Thymus (tissue), 14 donors: ENCODE measurements around the gene TRMT10C. TPM values are rescaled to one million over a fixed set of nuclear protein-coding genes. Genes with fewer than 3 reads are reported as not detected.

Experiments used
- DNase-seq, 9 donors: peaks; one replicate each; pipeline ENCODE4 v3.0.0-alpha.2; 2013; ENCODE audit warnings: low spot score in 9 of 9, low read depth in 6 of 9, missing footprints in 1 of 9
- H3K27ac ChIP-seq, 2 donors: one replicate each; pipeline ENCODE4 v1.5.1; 2013; ENCODE audit warnings: control low read depth in 1 of 2, low read depth in 1 of 2, low read length in 1 of 2, mild to moderate bottlenecking in 1 of 2, moderate library complexity in 1 of 2
- H3K27me3 ChIP-seq, 2 donors: one replicate each; pipeline ENCODE4 v1.5.1; 2013; ENCODE audit warnings: low read length in 1 of 2; ENCODE audit not compliant: control insufficient read depth in 2 of 2, insufficient read depth in 1 of 2
- H3K36me3 ChIP-seq, 2 donors: one replicate each; pipeline ENCODE4 v1.5.1; 2013; ENCODE audit warnings: low read length in 1 of 2, mild to moderate bottlenecking in 1 of 2, moderate library complexity in 1 of 2; ENCODE audit not compliant: control insufficient read depth in 2 of 2, insufficient read depth in 2 of 2
- H3K4me1 ChIP-seq, 2 donors: one replicate each; pipeline ENCODE4 v1.5.1; 2013; ENCODE audit warnings: low read length in 2 of 2; ENCODE audit not compliant: control insufficient read depth in 2 of 2, insufficient read depth in 2 of 2
- H3K4me3 ChIP-seq, 2 donors: one replicate each; pipeline ENCODE4 v1.5.1; 2013; ENCODE audit warnings: low read length in 2 of 2, control low read depth in 1 of 2, mild to moderate bottlenecking in 1 of 2
- H3K9me3 ChIP-seq, 2 donors: one replicate each; pipeline ENCODE4 v1.5.1; 2013; ENCODE audit warnings: low read length in 1 of 2, mild to moderate bottlenecking in 1 of 2; ENCODE audit not compliant: control insufficient read depth in 2 of 2, insufficient read depth in 1 of 2
- WGBS: extraction: QIAGEN DNeasy Blood & Tissue Kit; methylation state at CpG from one replicate; pipeline ENCODE4 v1.1.7; 2013; 5-methylcytosine and 5-hydroxymethylcytosine counted together
- long read RNA-seq, 10 donors: transcript quantifications; one replicate each; lab custom pipeline, GENCODE V29; 2026
- polyA plus RNA-seq: library from polyadenylated mRNA; stranded (reverse); fragments of 200-250 nt; gene quantifications from one replicate; pipeline ENCODE4 v1.2.3, GENCODE V29; 2013
- total RNA-seq: library from RNA; stranded (reverse); fragments of 120-200 nt; gene quantifications from one replicate; pipeline ENCODE4 v1.2.4, GENCODE V29; 2013
- donor health status: healthy.

Gene TRMT10C
- 28.9 TPM for total RNA-seq
- polyA plus RNA-seq = 28.7 TPM
- long read RNA-seq, donor 1, partial matches to known transcripts = 0 of 2 reads
- long read RNA-seq, donor 1, other reads (novel, unspliced or antisense) = 0 of 2 reads
- long read RNA-seq, donor 2, transcript TRMT10C-201 (2 exons, 1,819 nt) = major isoform, 47 of 47 reads
- long read RNA-seq, donor 2, partial matches to known transcripts = 0 of 47 reads
- long read RNA-seq, donor 2, other reads (novel, unspliced or antisense) = 0 of 47 reads
- long read RNA-seq, donor 3, transcript TRMT10C-201 (2 exons, 1,819 nt) = major isoform, 42 of 63 reads
- long read RNA-seq, donor 3, partial matches to known transcripts = 21 of 63 reads
- long read RNA-seq, donor 3, other reads (novel, unspliced or antisense) = 0 of 63 reads
- long read RNA-seq, donor 4, transcript TRMT10C-201 (2 exons, 1,819 nt) = major isoform, 11 of 25 reads
- long read RNA-seq, donor 4, partial matches to known transcripts = 14 of 25 reads
- long read RNA-seq, donor 4, other reads (novel, unspliced or antisense) = 0 of 25 reads
- long read RNA-seq, donor 5, transcript TRMT10C-201 (2 exons, 1,819 nt) = major isoform, 55 of 55 reads
- long read RNA-seq, donor 5, partial matches to known transcripts = 0 of 55 reads
- long read RNA-seq, donor 5, other reads (novel, unspliced or antisense) = 0 of 55 reads
- long read RNA-seq, donor 6, transcript TRMT10C-201 (2 exons, 1,819 nt) = major isoform, 22 of 22 reads
- long read RNA-seq, donor 6, partial matches to known transcripts = 0 of 22 reads
- long read RNA-seq, donor 6, other reads (novel, unspliced or antisense) = 0 of 22 reads
- long read RNA-seq, donor 7, transcript TRMT10C-201 (2 exons, 1,819 nt) = major isoform, 36 of 36 reads
- long read RNA-seq, donor 7, partial matches to known transcripts = 0 of 36 reads
- long read RNA-seq, donor 7, other reads (novel, unspliced or antisense) = 0 of 36 reads
- long read RNA-seq, donor 8, transcript TRMT10C-201 (2 exons, 1,819 nt) = major isoform, 9 of 9 reads
- long read RNA-seq, donor 8, partial matches to known transcripts = 0 of 9 reads
- long read RNA-seq, donor 8, other reads (novel, unspliced or antisense) = 0 of 9 reads
- long read RNA-seq, donor 9, transcript TRMT10C-201 (2 exons, 1,819 nt) = major isoform, 13 of 13 reads
- long read RNA-seq, donor 9, partial matches to known transcripts = 0 of 13 reads
- long read RNA-seq, donor 9, other reads (novel, unspliced or antisense) = 0 of 13 reads
- long read RNA-seq, donor 10, transcript TRMT10C-201 (2 exons, 1,819 nt) = major isoform, 20 of 2,248 reads
- long read RNA-seq, donor 10, partial matches to known transcripts = 2,228 of 2,248 reads
- long read RNA-seq, donor 10, other reads (novel, unspliced or antisense) = 0 of 2,248 reads

DNA sequence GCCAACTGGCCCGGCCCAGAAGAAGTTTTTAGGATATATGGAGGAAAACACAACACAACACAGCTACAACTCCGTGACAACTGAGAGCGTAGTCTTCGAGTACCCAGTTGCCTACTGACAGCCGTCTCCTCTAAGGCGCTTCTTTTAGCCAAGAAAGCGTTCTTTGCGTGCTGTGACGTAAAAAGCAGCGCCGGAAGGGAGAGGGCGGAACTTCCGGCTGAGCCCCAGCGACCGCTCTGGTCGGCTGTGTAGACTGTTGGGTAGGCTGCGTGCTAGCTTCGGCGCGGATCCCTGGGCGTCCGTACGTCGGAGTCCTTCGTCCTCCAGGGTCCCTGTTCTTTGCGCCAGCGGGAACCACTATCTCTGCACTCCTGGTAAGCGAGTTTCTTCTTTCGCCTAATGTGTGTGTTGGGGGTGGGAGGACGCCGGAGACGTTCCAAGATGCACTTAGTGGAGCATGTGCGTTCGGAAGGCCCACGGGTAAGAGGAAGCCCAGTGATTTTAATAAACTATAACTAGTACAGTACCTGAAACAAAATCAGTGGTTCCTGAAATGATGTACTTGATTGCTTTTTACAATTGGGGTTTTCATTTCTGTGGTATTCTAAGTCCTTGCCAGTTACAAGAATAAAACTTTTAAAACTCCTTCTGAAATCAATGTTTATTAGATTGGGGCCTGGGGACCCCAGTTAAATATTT is at the start of gene TRMT10C:
TSS of gene TRMT10C (plus strand) at position 239 of the 699 bp plus-strand sequence. CDS start 2,914 bp downstream, outside the sequence.
- H3K36me3 ChIP-seq = peaks cover 0 to 23% of the 10 kb centered on the region in 2 donors

DNA sequence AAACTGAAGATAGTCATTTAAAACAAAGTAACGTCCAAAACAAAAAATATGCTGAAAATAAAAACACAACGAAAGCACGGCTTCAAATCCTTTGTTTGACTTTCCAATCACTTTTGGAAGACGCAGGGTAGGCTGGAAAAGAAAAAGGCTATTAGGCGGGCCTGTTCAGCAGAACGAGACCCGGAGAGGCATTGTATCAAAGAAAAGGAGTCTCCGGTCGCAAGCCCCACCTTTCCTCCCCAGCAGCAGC is 49.3 kb upstream of the TRMT10C start:
- Histone ChIP-seq H3K36me3 (no peaks in the 10 kb centered on the region), H3K27ac (peak overlapping the region; percentile 83 to 92), H3K4me3 (peak overlapping the region; percentile 65 to 92), H3K9me3 (no peaks in the 10 kb centered on the region), H3K4me1 (no peaks in the 10 kb centered on the region), H3K27me3 (no peaks in the 10 kb centered on the region)
- 1% methylated on average over 9 of the region's 9 CpGs for WGBS
- peak in 1 of 9 donors; percentile 34 for DNase-seq

More for the DNA sequence above, at the start of gene TRMT10C:
- Histone ChIP-seq H3K4me1 (peaks cover 10 to 12% of the 10 kb centered on the region in 2 donors), H3K27me3 (peaks cover 3 to 4% of the 10 kb centered on the region in 2 donors), H3K4me3 (peak within 1 kb of the TSS; percentile 87 to 98), H3K9me3 (no peaks in the 10 kb centered on the region), H3K27ac (peak within 1 kb of the TSS; percentile 85 to 87)
- under 1% methylated on average over 35 of the region's 35 CpGs for WGBS
- DNase-seq = peak; percentile 86 to 97 (median 94)

DNA sequence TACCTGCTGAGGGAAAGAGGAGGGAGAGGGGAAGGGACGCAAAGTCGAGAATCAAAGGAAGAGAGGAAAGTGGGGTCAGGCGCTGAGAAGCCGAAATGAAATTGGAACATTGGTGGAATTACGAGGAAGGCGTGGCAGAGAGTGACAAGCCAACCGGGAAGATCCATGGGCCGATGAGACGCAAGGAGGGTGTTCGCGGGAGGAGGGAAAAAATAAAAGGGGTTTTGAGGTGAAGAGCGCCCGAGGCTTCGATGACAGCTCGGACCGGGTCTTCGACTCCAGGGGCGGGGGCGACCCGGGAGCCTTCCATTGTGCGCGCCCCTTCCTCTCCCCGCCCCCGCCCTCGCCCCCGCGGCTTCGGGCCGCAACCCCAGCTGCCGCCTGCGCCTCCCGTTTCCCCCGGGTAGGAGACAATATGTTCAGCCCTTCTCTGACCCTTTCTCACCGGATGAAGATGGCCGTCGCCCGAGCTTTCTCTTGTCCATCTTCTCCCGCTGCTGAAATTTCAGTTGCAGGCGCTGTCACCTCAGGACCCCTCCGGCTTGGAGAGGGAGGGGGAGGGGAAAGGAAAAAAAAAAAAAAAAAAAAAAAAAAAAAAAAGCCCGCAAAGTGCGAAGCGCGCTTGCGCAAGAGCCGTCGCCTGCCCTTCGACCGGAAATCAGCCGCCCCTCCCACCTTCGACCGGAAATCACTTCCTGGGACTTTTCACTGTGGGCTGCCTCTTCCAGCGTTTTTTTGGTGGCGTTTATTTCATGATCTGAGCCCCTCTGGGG is 48.8 kb upstream of the TRMT10C start, which contains the start of gene SENP7:
TSS of gene SENP7 (minus strand) at position 567 of the 773 bp plus-strand sequence. CDS start at position 485, 82 bp downstream.
- Histone ChIP-seq H3K36me3 (no peaks in the 10 kb centered on the region), H3K27ac (peak within 1 kb of the TSS; percentile 83 to 92), H3K4me3 (peak within 1 kb of the TSS; percentile 65 to 92), H3K9me3 (no peaks in the 10 kb centered on the region), H3K4me1 (no peaks in the 10 kb centered on the region), H3K27me3 (no peaks in the 10 kb centered on the region)
- peak; percentile 60 to 91 (median 74) for DNase-seq
- WGBS = under 1% methylated on average over 54 of the region's 54 CpGs

DNA sequence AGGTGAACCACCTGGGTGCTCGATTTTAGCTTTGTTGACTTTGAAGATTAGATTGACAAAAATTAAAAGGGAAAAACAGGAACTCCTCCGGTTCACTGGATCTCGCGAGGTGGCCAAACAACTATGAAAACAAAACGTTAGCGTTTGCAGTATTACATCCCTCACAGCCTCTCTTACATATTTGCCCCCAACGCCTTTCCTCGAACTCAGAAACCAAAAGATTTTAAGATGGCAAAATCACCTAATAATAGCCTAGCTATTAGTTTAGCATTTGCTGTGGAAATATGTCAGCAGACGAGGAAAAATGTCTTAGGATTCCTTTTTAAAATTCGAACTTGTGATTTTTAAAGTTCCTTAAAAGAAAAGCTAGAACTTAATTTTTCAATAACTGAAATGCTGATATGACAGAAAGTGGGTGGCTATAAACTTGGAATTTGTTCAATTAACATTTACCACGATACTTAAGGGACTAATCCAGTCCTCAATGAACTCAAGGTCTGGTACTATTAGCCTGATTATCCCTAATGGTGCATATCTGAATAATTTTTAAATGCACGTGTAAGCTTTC is 48.2 kb upstream of the TRMT10C start:
- no peak for DNase-seq
- 20% methylated on average over 12 of the region's 12 CpGs for WGBS
- Histone ChIP-seq H3K27me3 (no peaks in the 10 kb centered on the region), H3K4me3 (peak overlapping the region; percentile 65 to 92), H3K36me3 (no peaks in the 10 kb centered on the region), H3K4me1 (peaks cover 0 to 3% of the 10 kb centered on the region in 2 donors), H3K9me3 (no peaks in the 10 kb centered on the region), H3K27ac (peak overlapping the region; percentile 83 to 92)

DNA sequence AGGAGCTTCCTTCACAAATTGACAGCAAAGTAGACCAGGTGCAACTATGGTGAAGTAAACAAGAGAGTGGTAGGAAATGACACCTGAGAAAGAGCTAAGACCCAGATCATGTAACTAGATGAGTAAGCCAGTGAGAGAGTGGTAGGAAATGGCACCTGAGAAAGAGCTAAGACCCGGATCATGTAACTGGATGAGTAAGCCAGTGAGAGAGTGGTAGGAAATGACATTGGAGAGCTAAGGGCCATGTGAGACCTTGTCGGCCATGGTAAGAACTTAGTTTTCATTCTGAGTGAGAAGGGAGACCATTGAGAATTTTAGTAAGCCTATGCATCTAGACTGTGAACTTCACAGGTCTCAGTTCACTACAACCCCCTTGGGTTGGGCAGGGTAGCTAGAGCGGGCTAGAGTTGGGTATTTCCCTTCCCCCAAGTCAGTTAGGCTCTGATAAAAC is 43.2 kb upstream of the TRMT10C start:
- peak in 2 of 9 donors; percentile 11 to 67 for DNase-seq
- H3K27ac ChIP-seq = peak overlapping the region in 1 of 2 donors; percentile 38
- peaks cover 0 to 22% of the 10 kb centered on the region in 2 donors for H3K4me1 ChIP-seq
- no peaks in the 10 kb centered on the region for H3K9me3 ChIP-seq
- no peaks in the 10 kb centered on the region for H3K36me3 ChIP-seq
- WGBS = 88% methylated on average over 3 of the region's 3 CpGs
- no peak overlapping the region for H3K4me3 ChIP-seq
- H3K27me3 ChIP-seq = no peaks in the 10 kb centered on the region

DNA sequence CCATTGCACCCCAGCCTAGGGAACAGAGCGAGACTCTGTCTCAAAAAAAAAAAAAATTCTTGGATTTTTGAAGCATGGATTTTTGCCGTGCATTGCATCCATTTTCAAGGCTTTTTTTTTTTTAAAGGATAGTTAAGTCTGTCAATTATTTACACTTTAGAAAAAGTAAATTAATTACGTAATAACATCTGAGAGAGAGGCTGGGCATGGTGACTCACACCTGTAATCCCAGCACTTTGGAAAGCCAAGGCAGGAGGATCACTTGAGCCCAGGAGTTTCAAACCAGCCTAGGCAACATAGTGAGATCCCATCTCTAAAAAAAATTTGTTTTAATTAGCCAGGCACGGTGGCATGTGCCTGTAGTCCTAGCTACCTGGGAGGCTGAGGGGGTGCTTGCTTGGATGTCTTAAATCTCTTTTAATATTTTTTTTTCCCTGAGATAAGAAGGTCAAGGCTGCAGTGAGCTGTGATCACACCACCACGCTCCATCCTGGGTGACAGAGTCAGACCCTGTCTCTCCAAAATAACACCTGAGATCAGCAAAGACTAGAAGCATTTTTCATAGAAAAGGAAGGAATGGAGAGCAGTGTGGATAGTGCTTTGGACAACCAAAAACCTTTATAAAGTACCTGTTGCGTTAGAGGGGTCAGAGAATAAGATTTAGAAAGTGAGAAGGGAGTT is 41.8 kb upstream of the TRMT10C start:
- no peak for DNase-seq
- no peaks in the 10 kb centered on the region for H3K9me3 ChIP-seq
- no peak overlapping the region for H3K4me3 ChIP-seq
- WGBS = 97% methylated on average over 6 of the region's 6 CpGs
- peak overlapping the region; percentile 42 to 83 for H3K27ac ChIP-seq
- H3K36me3 ChIP-seq = no peaks in the 10 kb centered on the region
- no peaks in the 10 kb centered on the region for H3K27me3 ChIP-seq
- peaks cover 0 to 22% of the 10 kb centered on the region in 2 donors for H3K4me1 ChIP-seq

DNA sequence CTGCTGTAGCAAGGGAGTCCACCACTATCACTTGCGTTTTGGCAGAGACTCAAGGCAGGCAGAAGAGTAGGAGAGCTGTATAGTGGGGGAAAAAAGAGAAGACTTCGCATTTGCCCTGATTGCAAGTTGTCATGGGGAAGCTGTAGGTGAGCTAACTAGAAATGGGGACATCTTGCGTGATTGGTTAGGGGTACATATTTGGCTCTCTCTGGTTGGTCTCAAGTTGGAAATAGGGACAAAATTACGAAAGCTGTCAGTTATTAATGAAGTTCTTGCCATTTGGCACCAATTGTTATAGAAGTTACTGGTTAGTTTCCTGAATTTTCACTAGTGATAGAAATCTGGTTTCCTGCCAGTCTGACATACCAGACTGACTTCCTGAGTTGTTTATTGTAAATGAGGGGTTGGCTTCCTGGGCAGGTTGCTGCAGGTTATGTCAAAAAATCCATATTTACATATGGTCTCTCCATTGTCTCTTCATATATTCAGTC is 40.4 kb upstream of the TRMT10C start:
- DNase-seq = peak in 4 of 9 donors; percentile 16 to 68 (median 38)
- Histone ChIP-seq H3K27me3 (no peaks in the 10 kb centered on the region), H3K4me1 (peaks cover 0 to 22% of the 10 kb centered on the region in 2 donors), H3K4me3 (no peak overlapping the region), H3K36me3 (no peaks in the 10 kb centered on the region), H3K27ac (peak overlapping the region; percentile 83), H3K9me3 (no peaks in the 10 kb centered on the region)
- WGBS = 36% methylated on average over 4 of the region's 4 CpGs
